SK-N-DZ (cell line): Measurements from ENCODE around the gene PGAP3.

Source experiments
- DNase-seq: peaks from one replicate; pipeline ENCODE4 v3.0.0-alpha.2; 2015; ENCODE audit warnings: low spot score

PGAP3 gene

DNA sequence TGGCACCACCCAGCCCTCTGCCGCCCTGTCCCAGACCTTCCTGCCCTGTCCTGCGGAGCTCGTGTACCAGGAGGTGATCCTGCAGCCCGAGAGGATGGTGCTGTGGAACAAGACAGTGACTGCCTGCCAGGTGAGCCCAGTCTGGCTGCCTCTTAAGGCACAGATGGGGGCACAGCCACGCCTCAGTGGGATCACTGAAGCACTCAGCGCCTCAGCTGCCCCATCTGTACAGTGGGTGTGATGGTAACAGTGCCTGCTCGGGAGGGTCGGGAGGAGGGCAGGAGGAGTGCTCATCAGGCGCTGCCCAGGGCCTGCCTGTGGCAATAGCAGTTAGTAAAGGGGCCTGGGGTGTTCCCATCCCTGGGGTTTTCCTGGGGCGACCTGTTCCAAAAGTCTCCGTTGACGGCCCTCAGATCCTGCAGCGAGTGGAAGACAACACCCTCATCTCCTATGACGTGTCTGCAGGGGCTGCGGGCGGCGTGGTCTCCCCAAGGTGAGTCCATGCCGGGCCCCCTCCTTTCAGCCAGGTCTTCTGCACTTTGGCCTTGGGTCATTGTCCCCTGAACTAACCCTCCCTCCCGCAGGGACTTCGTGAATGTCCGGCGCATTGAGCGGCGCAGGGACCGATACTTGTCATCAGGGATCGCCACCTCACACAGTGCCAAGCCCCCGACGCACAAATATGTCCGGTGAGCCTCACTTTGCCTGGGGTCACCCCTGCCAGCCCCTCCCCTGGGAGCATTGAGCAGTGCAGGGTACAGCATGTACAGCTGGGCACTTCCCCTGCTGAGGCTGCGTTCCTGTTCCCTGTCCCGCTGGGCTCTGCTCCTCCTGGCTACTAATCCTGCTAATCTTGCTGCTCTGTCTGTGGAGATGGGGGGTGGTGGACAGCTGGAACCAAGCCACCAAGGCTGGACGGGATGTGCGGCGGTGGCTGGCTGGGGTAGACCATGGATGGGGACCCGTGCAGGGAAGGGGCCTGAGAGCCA, 27.2 kb downstream of the PGAP3 start:
- no peak for DNase-seq

DNA sequence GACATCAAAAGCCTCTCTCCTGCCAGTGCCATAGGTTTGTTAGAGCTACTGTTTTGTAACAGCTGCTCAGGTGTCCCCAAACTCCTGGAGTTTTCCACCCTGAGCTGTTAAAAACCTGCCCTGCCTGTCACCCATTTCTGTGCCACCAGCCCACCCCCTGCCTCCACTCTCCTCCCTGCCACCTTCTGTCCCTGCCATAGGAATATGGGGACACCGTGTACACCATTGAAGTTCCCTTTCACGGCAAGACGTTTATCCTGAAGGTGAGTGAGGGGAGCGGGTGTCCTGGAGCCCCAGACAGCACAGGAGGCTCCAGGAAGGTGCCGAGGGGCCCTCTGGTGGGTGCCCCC, 27.9 kb downstream of the PGAP3 start:
- no peak for DNase-seq

DNA sequence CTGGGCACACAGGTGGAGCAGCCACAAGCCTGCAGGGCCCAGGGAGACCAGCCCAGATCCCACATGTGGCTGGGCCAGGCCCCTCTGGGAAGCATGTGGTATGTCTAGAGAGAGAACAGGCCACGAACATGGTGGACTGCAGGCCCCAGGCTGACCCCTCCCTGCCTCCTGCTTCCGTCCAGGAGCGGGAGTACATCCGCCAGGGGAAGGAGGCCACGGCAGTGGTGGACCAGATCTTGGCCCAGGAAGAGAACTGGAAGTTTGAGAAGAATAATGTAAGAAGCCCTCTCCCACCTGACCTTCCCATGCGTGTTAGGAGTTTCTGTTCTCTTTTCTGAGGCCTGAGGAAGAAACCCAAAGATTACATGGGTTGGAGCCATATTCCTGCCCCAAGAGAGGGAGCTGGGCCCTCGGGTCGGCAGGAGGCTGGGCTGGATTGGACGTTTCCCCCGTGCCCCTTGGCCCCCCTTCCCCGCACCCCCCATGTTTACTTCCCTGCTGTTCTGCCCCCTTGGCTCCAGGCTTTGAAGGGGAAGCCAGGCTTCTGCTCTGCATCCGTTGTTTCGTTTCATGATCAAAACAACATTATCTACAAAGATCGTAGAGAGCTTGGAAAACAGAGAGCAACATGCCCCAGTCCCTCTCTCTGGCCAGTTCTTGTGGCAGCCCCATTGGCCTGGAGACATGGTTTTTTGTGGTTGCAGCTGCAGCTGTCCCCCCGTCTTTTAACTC, 28.4 kb downstream of the PGAP3 start:
- DNase-seq, result no peak

DNA sequence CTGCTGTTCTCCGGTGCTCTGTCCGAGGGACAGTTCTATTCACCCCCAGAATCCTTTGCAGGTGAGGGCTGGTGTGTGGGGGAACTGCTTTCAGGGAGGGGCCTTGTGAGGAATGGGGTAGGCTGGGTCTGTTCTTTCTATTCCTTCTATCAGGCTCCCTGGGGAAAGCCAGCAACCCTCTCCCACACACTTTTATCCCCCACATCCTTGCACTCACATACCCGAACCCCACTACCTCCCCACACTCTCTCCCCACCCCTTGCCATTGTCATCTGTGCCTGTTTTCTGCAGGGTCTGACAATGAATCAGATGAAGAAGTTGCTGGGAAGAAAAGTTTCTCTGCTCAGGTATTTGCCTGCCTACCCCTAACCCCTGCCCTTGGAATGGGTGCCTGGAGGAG, 29.1 kb downstream of the PGAP3 start:
- DNase-seq, result no peak

DNA sequence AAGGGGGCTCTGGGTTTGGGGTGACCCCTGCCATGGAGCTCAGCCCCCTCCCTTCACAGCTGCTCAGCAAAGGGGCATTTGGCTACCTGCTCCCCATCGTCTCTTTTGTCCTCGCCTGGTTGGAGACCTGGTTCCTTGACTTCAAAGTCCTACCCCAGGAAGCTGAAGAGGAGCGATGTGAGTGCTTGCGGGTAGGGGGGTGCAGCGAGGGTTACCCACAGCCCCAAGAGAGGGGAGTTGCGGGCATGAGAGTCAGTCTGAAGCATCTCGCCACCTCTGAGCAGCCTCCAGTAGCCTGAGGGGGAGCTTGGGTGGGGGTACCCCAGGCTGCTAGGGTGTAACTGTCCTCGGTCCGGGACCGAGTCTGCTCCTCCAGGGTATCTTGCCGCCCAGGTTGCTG, 29.5 kb downstream of the PGAP3 start:
- DNase-seq, result no peak

DNA sequence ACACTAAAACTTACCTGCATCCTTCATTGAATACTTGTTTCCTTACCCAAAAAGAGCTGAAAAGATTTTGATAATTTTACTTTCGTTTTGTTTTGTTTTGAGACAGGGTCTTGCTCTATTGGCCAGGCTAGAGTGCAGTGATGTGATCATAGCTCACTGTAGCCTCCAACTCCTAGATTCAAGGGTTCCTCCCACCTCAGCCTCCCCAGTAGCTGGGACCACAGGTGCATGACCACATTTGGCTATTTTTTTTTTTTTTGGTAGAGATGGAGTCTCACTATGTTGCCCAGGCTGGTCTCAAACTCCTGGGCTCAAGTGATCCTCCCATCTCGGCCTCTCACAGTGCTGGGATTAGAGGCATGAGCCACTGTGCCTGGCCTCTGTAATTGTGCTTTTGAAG, 32.8 kb downstream of the PGAP3 start:
- no peak for DNase-seq

DNA sequence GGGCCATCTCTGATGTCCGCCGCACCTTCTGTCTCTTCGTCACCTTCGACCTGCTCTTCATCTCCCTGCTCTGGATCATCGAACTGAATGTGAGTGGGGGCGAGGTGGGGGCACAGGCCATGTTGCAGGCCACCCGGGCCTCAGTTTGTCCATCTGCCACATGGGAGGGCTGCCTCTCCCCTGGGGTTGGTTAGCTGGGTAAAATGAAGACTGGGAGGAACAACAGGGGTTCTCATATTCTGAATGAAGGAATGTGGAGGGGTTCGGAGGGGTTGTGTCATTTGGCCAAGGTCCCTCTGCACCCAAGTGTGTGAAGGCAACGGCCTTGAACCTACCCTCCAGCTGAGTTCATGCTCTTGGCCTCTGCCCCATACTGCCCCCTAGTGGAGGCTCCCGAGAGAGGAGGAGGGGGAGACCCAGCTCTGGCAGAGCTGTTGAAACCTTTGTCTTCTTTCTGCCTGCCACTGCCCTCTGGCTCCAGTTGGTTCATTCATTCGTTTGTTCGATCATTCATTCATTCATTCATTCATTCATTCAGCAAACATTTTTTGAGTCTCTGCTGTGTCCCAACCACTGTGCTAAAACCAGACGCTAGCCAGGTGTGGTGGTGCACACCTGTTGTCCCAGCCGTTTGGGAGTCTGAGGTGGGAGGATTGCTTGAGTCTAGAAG, 34.1 kb downstream of the PGAP3 start:
- no peak for DNase-seq

DNA sequence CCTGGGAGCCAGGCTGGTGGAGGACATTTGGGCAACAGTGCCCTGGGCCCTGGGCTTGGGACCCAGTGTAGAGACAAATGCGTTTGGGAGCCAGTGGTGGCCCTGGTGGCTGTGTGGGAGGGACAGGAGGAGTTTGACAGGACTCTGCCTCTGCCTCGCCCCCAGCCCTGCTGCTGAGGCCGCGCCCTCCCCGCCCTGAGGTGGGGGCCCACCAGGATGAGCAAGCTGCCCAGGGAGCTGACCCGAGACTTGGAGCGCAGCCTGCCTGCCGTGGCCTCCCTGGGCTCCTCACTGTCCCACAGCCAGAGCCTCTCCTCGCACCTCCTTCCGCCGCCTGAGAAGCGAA, 34.6 kb downstream of the PGAP3 start:
- DNase-seq, result no peak

DNA sequence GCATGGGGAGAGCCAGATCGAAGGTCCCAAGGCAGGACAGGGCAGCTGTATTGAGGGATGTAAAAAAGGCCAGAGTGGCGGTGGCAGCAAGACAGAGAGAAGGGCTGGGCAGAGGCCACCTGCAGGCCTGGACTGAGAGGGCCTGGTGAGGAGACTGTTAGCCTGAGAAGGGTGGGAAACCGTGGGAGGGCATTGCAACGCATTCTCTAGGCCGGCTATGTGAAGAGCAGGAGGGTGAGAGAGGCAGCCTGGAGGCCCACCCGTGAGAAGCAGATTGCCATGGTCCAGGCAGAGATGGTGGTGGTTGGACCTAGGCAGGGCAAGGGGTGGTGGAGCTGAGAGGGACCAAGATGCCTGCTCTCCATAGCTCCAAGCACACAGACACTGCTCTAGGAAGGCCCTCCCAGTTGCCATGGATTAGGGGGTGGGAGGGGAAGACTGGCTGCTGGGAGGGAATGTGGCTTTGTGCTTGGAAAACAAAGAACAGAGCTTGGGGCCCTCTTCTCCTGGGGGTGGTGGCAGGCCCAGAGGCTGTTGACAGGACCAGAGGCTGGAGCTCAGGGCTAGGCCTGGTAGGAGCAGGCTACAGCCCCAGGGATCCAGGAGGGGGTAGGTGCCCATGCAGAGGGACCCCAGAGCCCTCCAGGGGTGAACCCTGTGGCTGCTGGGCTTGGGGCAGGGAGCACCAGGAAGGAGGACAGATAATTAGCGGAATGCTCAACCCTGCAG, 35.1 kb downstream of the PGAP3 start:
- no peak for DNase-seq

DNA sequence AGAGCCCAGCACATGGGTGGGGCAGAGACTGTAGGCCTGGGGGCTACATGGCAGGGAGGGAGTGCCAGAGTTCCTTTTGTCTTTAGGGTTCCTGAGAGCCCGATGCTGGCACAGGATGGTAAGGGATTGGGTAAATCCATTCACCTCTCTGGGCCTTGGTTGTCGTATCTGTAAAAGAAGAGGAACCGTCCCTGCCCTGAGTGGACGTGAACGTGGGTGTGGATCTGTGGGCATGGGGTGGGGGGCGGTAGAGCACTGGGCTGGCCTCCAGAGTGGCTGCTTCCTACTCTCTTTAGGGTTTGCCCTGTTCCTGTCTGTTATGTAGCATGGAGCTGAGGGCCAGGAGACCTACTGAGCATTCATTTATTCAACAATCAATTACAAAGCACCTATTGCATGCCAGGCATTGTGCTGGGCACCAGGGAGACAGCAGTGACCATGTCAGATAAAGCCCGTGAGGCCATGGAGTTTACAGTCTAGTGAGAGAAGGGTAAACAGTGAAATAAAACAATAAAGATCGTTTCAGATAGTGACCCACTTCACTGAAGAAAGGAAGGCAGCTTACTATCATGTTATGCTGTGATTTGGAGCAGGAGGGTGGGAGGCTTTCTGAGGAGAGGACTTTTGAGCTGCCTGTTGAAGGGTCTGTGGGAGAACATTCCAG, 35.8 kb downstream of the PGAP3 start:
- DNase-seq, result no peak

DNA sequence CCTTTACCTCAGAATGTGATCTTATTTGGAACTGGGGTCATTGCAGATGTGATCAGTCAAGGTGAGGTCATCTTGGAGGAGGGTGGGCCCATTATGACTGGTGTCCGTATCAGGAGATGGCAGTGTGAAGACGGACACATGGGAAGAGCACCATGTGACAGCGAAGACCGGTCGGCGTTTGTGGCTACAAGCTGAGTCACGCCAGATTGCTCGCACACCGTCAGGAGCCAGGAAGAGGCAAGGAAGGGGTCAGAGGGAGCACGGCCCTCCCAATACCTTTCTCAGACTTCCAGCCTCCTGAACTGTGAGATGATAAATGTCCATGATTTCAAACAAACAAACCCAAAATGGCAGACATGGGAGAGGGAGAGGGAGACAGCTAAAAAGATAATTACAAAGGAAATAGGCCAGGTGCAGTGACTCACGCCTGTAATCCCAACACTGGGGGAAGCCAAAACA, 37.7 kb downstream of the PGAP3 start:
- no peak for DNase-seq

DNA sequence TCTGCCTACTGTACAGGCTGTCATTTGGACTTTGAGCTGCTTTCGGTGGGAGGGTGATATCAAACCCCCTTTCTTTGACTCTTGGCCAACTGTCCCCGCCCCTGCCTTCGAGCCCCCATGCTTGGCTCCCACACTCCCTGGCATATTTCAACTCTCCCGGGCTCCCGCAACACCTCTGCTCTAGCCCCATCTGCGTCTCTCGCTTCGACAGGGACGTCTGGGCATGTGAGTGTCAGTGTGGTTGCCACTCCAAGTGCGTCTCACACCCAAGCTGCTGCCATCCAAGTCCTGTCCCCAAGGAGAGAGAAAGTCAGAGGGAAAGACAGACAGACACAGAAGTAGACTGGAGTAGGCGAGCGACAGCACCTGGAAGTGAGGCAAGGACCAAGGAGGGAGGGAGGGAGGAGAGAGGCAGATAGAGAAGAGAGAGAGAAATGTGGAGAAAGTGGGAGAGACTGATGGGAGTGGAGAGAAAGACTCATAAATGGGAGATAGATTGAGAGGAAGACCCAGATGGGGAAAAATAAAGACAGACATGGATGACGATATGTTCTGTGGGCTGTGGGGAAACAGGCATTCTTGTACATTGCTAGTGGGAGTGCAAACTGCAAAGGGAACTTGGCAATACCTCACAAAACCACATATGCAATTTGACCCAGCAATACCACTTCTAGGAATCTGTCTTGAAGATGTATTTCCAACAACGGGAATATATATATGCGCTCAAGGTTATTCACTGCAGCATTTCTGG, 39.1 kb downstream of the PGAP3 start:
- DNase-seq, result no peak

DNA sequence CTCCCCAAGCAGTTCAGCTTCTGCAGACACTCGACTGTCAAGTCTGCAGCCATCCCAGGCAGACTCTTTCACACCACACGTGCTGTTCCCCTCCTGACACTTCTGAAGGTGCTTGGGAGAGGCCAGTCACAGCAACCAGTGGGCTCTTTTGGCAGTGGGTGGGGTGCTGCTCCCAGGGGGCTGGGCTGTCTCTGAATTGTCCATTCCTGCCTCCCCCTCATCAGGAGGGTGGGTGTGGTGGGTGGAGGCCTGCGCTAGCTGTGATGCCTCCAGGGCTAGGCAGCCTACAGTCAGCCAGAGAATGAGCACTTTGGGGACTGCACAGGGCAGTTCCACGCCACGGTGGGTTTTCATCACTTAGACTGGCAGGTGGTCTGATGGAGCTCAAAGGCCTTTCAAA, 40.6 kb downstream of the PGAP3 start:
- DNase-seq, result no peak

DNA sequence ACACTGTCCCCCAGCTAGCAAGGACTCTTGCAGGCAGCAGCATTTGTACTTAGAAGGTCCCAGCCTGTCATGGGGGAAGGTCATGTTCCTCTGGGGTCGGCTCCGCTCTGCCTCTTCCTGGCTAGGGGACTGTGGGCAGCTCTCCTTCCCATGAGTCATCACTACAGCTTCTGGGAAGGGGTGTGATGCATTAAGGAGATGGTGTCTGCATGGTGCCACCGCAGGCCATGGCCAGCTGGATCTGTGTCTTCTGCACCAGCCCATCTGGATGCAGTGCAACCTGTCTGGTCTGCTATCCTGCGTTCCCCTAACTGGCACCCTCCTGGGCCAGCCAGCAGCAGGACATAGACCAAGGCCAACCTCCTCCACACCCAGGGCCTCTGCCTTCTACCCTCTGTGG, 44.6 kb downstream of the PGAP3 start:
- DNase-seq, result no peak

DNA sequence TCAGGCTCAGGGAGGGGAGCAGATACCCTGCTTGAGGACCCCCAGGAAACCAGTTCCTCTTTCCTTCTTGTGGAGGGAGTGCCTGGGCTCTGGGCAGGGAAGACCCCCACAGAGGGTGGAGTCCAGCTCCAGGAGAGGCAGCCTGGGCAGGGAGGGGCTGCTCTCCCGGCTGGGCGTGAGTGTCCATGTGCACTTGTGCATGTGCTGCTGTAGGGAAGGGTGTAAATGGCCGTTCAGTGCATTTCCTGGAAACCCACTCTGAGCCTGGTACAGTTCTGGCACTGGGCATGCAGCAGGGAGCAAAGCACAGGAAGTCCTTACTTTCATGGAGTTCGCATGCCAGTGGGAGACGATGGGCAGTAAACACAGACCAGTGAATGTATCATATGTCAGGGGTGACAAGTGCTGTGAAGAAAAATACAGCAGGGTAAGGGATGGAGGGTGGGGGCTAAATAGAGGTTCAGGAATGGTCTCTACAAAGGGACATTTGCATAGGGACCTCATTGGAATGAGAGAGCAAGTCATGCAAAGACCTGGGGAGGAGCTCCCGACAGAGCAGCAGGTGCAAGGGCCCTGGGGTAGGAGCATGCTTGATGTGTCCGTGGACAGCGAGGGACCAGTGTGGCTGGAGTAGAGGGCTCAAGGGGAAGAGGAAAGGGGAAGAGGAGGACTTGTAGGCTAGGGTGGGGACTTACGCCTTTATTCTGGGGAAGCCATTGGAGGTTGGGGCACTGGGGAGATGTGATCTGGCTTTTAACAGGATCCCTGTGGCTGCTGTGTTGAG, 45.4 kb downstream of the PGAP3 start:
- no peak for DNase-seq

DNA sequence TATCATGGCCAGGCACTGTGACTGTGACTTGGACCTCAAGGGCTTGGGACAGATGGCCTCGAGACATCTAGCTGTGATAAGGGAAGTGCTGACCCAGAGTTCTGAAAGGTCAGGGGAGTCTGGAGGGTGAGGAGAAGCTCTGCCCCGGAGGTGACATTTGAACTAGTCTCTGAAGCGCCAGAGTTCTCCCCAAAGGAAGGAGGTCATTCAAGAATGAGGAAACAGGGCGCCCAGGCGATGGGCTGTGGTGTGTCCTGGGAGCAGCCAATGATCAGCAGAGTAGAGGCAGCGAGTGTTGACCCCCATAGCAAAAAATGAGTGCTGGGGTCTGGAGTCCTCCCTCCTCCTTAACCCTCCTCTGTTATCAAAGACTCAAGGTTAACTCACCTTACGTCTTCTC, 46.0 kb downstream of the PGAP3 start:
- DNase-seq, result no peak

DNA sequence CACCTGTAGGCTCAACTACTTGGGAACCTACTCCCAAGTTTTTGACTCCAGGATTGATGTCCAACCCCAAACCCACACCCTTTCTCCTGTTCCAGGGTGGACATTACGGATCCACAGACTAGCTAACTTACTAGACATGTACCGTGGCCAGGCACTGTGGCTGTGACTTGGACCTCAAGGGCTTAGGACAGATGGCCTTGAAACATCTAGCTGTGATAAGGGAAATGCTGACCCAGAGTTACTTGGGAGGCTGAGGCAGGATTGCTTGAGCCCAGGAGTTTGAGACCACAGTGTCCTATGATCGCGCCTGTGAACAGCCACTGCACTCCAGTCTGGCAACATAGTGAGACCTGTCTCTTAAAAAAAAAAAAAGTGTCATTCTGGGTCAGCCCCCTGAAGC, 46.8 kb downstream of the PGAP3 start:
- DNase-seq, result no peak

DNA sequence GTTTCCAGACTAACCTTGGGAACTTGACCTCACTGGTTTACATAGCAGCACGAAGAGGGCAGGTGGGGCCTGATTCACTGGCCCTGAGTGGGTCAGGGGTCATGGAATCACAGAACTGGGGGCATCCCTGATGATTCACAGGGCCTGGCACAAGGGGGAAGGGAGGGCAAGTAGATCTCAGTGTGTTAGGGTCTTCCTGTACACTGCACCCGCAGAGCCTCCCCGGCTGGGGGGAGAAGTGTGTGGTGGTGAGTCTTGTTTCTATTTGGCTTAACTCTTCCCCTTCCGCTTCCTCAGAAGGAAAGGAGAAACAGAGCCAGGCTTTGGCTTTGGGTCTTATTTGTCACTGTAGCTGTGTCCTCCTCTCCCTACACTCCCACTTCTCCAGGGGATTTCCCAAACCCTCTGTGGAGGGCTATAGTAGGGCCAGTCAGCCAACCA, 47.2 kb downstream of the PGAP3 start:
- DNase-seq, result no peak
